Cardiac muscle cell (in vitro differentiated cells and primary cell): ENCODE measurements around the gene CLTA. TPM values are rescaled to one million over a fixed set of nuclear protein-coding genes. Genes with fewer than 3 reads are reported as not detected.
"Not testable (repeated sequence)": the region's sequence is repeated elsewhere in the genome, so short reads cannot be mapped to it uniquely, and the experiment has no call there.

Experiments used
- DNase-seq, 2 donors: peaks; one replicate each; pipeline versions ENCODE4 v3.0.0 to v3.0.0-alpha.2; 2010 to 2017; ENCODE audit warnings: low read depth in 1 of 2, low spot score in 1 of 2
- H3K27ac ChIP-seq: fragments of 200-600 bp; sonication (generic); 2 replicates; pipeline ENCODE4 v1.5.1; 2016
- H3K27me3 ChIP-seq: fragments of 200-600 bp; sonication (generic); 2 replicates; pipeline ENCODE4 v1.6.0; 2016; ENCODE audit warnings: control low read depth
- H3K36me3 ChIP-seq: fragments of 200-600 bp; sonication (generic); 2 replicates; pipeline ENCODE4 v1.5.1; 2016; ENCODE audit warnings: control low read depth
- H3K4me1 ChIP-seq: fragments of 200-600 bp; sonication (generic); 2 replicates; pipeline ENCODE4 v1.8.1; 2017; ENCODE audit warnings: low read depth, mild to moderate bottlenecking, mixed run types
- H3K4me3 ChIP-seq: fragments of 200-600 bp; sonication (generic); 2 replicates; pipeline ENCODE4 v1.5.1; 2016; ENCODE audit warnings: mild to moderate bottlenecking
- H3K9me3 ChIP-seq: fragments of 200-600 bp; sonication (generic); 2 replicates; pipeline ENCODE4 v1.5.1; 2017; ENCODE audit warnings: low read depth, mild to moderate bottlenecking, control low read depth
- polyA plus RNA-seq: library from polyadenylated mRNA; unstranded; fragments of >200 nt; fragmentation: Nextera tagmentation; extraction: Ambion mirVana; gene quantifications from 2 replicates; pipeline ENCODE4 v1.2.1, GENCODE V29; 2016
- total RNA-seq: library from RNA; depleted of rRNA; stranded (reverse); fragments of >200 nt; gene quantifications from 2 replicates; pipeline ENCODE4 v1.2.3, GENCODE V29; 2016
- TF ChIP-seq, protein P1 (sequence below): IDR thresholded peaks from 2 replicates; pipeline ENCODE4 v1.5.1; 2012; ENCODE audit warnings: low read depth, mild to moderate bottlenecking, low read length

Gene CLTA
- total and polyA plus RNA-seq, 2 experiments from 2014 or later, result 147 to 236 TPM

DNA sequence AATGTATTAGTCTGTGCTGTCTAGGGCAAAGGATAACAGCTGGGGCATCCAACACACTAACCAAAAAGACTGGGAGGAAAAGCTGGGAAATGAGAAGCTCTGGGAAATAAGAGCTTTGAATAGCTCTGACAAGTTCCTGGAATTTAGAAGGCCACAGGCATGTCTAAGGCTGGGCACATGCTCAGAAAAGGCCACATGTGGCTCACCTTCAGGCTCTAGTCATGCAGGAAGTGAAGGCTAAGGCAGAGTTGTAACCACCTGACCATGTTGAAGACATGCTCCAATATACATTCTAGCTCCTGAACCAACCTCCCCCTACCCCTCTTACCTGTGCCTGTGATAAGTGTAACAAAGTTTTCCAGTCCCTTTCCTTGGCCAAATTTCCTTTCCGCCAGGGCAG, 31.7 kb downstream of the CLTA start:
- peaks cover 60% of the 10 kb centered on the region for H3K36me3 ChIP-seq
- H3K9me3 ChIP-seq, result peaks cover 3% of the 10 kb centered on the region
- H3K27me3 ChIP-seq, result no peaks in the 10 kb centered on the region
- H3K4me1 ChIP-seq, result no peaks in the 10 kb centered on the region
- no peak overlapping the region for H3K27ac ChIP-seq
- H3K4me3 ChIP-seq, result no peak overlapping the region
- DNase-seq, result no peak
- TF ChIP-seq, protein P1, sequence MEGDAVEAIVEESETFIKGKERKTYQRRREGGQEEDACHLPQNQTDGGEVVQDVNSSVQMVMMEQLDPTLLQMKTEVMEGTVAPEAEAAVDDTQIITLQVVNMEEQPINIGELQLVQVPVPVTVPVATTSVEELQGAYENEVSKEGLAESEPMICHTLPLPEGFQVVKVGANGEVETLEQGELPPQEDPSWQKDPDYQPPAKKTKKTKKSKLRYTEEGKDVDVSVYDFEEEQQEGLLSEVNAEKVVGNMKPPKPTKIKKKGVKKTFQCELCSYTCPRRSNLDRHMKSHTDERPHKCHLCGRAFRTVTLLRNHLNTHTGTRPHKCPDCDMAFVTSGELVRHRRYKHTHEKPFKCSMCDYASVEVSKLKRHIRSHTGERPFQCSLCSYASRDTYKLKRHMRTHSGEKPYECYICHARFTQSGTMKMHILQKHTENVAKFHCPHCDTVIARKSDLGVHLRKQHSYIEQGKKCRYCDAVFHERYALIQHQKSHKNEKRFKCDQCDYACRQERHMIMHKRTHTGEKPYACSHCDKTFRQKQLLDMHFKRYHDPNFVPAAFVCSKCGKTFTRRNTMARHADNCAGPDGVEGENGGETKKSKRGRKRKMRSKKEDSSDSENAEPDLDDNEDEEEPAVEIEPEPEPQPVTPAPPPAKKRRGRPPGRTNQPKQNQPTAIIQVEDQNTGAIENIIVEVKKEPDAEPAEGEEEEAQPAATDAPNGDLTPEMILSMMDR, result no peak

GRCh38 chr9:36237230-36237629, 46.5 kb downstream of the CLTA start:
- Histone ChIP-seq H3K4me1 (no peaks in the 10 kb centered on the region), H3K9me3 (no peaks in the 10 kb centered on the region), H3K36me3 (peaks cover 5% of the 10 kb centered on the region), H3K4me3 (no peak overlapping the region), H3K27ac (no peak overlapping the region), H3K27me3 (no peaks in the 10 kb centered on the region)
- TF ChIP-seq, protein P1, result no peak
- DNase-seq, result no peak

GRCh38 chr9:36239205-36239604, 48.5 kb downstream of the CLTA start:
- H3K4me1 ChIP-seq, H3K4me3 ChIP-seq, H3K9me3 ChIP-seq, H3K27me3 ChIP-seq, DNase-seq, H3K36me3 ChIP-seq, H3K27ac ChIP-seq: not testable (repeated sequence)

DNA sequence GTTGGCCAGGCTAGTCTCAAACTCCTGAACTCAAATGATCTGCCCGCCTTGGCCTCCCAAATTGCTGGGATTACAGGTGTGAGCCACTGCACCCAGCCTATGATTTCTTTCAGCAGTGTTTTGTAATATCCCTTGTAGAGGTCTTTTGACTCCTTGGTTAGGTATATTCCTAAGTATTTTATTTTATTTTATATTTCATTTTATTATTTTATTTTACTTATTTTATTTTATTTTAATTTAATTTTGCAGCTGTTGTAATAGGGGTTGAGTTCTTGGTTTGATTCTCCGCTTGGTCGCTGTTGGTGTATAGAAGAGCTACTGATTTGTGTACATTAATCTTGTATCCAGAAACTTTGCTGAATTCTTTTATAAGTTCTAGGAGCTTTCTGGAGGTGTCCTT, 49.0 kb downstream of the CLTA start:
- DNase-seq, H3K27ac ChIP-seq, H3K36me3 ChIP-seq, H3K27me3 ChIP-seq, H3K9me3 ChIP-seq, H3K4me1 ChIP-seq, H3K4me3 ChIP-seq: not testable (repeated sequence)

GRCh38 chr9:36245906-36246305, 55.2 kb downstream of the CLTA start:
- no peak overlapping the region for H3K4me3 ChIP-seq
- H3K9me3 ChIP-seq, result no peaks in the 10 kb centered on the region
- TF ChIP-seq, protein P1, result no peak
- H3K27ac ChIP-seq, result no peak overlapping the region
- no peaks in the 10 kb centered on the region for H3K4me1 ChIP-seq
- DNase-seq, result no peak
- H3K27me3 ChIP-seq, result no peaks in the 10 kb centered on the region
- peaks cover 17% of the 10 kb centered on the region for H3K36me3 ChIP-seq

- Histone ChIP-seq H3K27ac (no peak overlapping the region), H3K4me1 (no peaks in the 10 kb centered on the region), H3K9me3 (no peaks in the 10 kb centered on the region), H3K27me3 (no peaks in the 10 kb centered on the region), H3K36me3 (peaks cover 17% of the 10 kb centered on the region), H3K4me3 (no peak overlapping the region)
- TF ChIP-seq, protein P1, result no peak
- DNase-seq, result no peak
Observed at GRCh38 chr9:36247356-36247755, 56.6 kb downstream of the CLTA start.

DNA sequence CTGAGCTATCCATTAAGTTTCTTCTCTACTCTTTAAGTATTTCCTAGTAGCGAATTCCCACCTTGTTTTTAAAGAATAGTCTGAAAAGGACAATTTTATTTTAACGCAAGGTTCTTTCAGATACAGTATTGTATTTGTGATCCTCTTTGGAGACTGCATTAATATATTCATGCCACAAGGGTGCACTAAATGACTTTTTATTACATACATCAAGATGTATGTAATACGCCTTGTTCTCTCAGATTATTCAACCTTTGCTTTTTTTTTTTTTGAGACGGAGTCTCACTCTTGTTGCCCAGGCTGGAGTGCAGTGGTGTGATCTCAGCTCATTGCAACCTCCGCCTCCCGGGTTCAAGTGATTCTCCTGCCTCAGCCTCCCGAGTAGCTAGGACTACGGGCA, 57.3 kb downstream of the CLTA start:
- H3K27me3 ChIP-seq, result not testable (repeated sequence)

More for the DNA sequence above, 57.3 kb downstream of the CLTA start:
- TF ChIP-seq, protein P1, result peak; percentile 21
- not testable (repeated sequence) for H3K4me1 ChIP-seq, H3K9me3 ChIP-seq, H3K27ac ChIP-seq, H3K4me3 ChIP-seq
- peak; percentile 6 to 69 for DNase-seq
- peaks cover 16% of the 10 kb centered on the region for H3K36me3 ChIP-seq
